Activated naive CD4-positive, alpha-beta T cell (primary cell): ENCODE results near the gene NOG.

Source experiments
- DNase-seq, 4 experiments: peaks; one replicate each; lab custom pipeline; 2025; lab: John Stamatoyannopoulos, UW

The NOG gene

GRCh38 chr17:56593646-56594319, at the start of gene NOG:
Gene NOG, plus strand, starts transcription at chr17:56593699. Its CDS starts 525 bp downstream, at chr17:56594224.
- DNase-seq = peak in 3 of 4 experiments; percentile 12 to 46 (median 42)

- DNase-seq = no peak
These were observed 48.4 kb upstream of the NOG start for GRCh38 chr17:56545106-56545505.

DNA sequence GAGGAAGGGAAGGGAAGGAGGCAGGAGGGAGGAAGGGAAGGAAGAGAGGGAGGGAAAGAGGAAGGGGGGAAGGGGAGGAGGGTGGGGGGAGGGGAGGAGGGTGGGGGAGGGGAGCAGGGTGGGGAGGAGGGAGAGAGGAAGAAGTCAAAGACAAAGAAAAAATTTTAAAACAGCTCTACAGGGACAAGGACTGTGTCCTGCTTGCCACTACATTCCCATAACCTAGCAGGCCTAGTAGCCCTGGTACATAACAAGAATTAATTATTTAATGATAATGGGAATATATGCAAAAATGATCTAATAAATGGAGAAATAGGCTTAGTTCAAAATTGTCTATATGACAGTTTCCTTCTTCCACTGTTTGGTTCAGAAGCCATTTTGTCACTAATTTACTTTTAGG, 47.6 kb upstream of the NOG start:
- DNase-seq = no peak

GRCh38 chr17:56548661-56549060, 44.8 kb upstream of the NOG start:
- DNase-seq = no peak

DNA sequence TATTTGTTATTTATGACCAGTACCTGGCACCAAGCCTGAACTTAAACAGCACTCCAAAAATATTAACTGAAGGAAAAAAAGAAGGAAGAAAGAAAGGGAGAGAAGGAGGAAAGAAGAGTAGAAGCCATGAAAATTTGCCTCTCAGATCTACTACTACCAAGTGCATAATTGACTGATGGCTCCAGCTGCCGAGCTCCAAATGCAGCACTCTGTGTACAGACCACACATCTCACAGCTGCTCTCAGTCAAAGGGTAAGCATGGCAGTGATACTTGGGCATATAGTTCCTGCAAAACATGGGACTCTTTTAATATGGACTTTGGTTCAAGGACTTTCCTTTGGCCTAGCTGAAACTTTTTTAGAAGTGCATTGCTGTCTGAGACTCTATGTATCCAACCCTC, 44.0 kb upstream of the NOG start:
- no peak for DNase-seq

GRCh38 chr17:56557682-56558081, 35.8 kb upstream of the NOG start:
- DNase-seq = peak in 1 of 4 experiments; percentile 1

GRCh38 chr17:56558088-56558487, 35.4 kb upstream of the NOG start:
- DNase-seq = no peak

- DNase-seq = no peak
These were observed 23.3 kb upstream of the NOG start for GRCh38 chr17:56570199-56570598.

DNA sequence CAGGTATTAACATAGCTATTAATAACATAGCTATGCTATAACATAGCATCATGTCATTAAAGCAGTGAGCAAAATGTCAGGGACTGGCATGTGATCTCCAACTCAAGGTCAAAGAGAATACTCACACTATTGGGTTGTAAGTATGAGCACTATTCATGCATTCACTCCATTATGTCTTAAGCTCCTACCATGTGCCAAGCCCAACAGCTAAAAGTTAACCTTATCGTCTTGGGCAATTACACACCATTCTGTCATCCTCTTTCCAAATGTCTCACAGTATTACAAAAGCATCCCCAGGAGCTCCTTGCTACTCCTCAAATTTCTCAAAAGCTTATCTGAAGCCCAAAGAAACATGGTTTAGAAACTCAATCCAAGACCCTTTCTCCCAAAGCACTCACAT, 22.0 kb upstream of the NOG start:
- DNase-seq = no peak

DNA sequence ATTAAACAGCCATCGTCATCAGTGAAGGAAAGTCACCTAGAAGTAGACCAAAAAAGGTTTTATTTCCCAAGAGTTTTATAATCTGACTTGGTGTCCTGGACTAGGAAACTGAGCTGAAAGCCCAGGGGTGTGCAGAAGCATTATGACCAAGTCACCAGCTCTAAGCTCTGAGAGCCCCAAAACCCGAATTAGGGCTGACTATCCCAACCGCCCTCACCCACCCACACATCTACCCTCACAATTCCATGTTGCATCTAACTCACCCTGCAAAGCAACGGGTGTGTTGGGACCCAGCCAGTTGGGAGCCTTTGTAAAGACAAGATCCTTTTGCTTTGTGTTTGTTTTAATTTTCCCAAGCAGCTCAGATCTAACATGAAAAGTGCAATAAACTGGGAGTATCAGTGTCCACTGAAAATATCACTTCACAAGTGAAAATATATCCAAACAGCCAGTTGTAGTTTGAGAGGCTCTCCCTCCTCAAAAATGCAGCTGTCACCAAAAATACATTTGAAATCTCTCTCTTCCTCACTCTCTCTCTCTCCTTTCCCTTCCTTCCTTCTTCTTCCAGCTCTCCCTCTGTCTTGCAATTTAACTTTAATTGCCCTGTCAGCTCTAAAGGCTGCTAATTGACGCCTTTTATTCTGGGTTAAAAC, 16.2 kb upstream of the NOG start:
- no peak for DNase-seq

DNA sequence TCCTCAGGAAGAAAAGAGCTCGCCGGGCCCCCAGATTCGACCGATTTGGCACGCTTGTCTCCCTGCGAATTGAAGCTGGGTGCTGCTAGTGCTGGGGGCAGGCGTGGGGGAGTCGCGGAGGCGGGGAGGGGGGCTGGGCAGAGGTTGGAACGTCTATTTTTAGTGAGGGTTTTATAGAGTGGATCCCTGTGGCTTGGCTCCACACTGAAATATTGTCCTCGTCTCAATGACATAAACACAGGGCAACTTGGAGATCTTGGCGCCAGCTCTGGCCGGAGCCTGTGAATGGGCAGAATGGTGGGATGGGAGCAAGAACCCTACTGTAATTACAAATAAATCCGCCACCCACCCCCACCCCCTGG, 15.7 kb upstream of the NOG start:
- no peak for DNase-seq

DNA sequence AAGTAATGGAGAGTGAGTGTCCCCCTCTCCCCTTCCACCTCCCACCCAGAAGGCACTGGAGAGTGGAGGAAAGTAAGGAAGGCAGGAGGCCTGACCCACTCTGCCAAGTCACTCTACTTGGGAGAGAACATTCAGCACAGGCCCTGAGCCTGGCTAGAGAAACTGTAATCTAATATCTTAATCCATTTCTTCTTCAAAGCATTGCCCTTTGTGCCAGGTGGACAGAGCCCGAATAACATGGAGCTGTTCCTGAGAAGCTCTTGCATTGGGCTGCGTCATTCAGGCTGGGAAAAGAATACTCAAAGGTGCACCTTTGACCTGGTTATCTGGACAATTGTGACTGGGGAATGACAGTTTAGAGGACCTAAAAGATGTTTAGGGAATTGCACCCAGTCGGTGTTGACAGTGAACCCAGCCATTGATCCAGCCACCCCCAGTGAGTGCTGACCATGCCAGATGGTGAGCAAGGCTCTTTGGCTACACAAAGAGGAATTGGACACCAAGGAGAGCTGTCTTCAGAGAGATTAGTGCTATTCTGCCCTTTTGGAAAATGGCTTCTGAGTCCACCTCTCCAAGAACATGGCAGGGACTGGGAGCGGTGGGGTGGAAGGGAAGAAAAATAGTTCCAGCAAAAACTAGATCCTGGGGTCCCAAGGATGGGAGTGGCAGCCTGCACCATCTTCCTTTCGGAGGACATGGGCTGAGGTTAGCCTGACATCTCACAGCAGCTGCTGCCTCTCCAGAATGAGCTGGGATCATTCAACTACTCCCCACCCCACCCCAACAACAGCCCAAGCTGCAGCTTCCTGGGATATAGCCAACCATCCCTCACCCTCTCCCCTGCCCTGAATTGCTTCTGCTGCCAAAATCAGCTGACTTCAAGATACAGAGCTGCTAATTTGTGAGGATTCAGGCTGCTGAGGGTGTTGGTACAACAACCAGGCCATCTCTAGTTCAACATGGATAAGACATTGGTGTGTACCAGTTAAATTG, 11.6 kb upstream of the NOG start:
- no peak for DNase-seq

- DNase-seq = no peak
These were observed 9.7 kb upstream of the NOG start for GRCh38 chr17:56583772-56584171.

DNA sequence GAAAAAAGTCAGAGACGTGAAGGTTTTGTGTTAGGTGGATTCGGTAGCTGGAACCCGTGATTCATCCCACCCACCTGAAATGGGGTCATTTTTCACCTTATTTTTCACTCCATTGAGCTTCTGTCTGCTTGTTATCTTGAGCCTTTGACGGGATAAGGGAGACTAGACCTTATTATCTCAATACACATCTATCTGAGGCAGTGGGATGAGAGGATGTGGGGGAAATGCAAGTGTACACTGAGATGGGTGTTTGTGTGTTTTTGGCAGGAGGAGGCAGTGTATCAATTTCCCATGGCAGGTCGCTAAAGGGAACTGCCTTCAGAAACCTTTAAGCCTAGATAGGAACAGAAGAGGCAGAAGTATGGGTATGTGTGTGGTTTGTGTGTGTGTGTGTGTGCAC, 6.2 kb upstream of the NOG start:
- no peak for DNase-seq

DNA sequence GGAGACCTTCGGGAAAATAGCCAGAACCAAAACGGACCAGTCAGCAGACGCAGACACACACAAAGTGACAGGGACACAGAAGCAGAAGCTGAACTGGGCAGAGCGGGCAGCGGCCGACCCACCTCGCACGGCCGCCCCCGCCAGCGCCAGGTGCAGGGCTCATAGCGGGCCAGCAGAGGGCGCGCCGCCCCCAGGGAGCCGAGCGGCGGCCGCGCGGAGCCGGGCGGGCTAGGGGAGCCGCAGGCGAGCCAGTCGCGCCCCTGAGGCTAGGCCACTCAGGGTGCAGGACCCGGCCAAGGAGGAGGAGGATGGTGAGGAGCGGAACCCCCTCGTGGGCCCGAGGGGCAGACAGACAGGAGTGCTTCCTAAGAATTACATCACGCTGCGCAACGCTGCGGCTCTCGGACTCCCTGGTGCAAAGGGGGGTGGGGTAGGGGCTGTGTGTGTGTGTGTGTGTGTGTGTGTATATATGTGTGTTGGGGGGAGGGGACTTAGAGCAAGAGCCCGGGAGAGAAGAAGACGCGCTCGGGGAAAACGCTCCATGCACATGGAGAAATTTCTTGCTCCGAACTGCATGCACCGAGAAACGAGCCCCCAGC, 913 bp upstream of the NOG start:
- DNase-seq = peak; percentile 41 to 65 (median 50)

- peak in 3 of 4 experiments; percentile 9 to 57 (median 56) for DNase-seq
These were observed 333 bp upstream of the NOG start for GRCh38 chr17:56593086-56593645.

DNA sequence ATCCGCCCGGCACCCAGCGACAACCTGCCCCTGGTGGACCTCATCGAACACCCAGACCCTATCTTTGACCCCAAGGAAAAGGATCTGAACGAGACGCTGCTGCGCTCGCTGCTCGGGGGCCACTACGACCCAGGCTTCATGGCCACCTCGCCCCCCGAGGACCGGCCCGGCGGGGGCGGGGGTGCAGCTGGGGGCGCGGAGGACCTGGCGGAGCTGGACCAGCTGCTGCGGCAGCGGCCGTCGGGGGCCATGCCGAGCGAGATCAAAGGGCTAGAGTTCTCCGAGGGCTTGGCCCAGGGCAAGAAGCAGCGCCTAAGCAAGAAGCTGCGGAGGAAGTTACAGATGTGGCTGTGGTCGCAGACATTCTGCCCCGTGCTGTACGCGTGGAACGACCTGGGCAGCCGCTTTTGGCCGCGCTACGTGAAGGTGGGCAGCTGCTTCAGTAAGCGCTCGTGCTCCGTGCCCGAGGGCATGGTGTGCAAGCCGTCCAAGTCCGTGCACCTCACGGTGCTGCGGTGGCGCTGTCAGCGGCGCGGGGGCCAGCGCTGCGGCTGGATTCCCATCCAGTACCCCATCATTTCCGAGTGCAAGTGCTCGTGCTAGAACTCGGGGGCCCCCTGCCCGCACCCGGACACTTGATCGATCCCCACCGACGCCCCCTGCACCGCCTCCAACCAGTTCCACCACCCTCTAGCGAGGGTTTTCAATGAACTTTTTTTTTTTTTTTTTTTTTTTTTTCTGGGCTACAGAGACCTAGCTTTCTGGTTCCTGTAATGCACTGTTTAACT, 1.0 kb downstream of the NOG start:
- peak in 3 of 4 experiments; percentile 9 to 53 (median 40) for DNase-seq

- DNase-seq = no peak
These were observed 1.6 kb downstream of the NOG start for GRCh38 chr17:56595108-56595418.

GRCh38 chr17:56595831-56596690, 2.6 kb downstream of the NOG start:
- peak in 1 of 4 experiments; percentile 11 for DNase-seq
